ENCODE results near the gene RAPGEF3. TPM values are rescaled to one million over a fixed set of nuclear protein-coding genes. Genes with fewer than 3 reads are reported as not detected.

RAPGEF3 gene
- total RNA-seq, 4 donors from 2014 or later: 18.3 to 48.2 (median 32.5) TPM

GRCh38 chr12:47803191-47803875 lies 44.7 kb upstream of the RAPGEF3 start:
- WGBS: 69% methylated on average over 9 of the region's 12 CpGs
- no peaks in the 10 kb centered on the region for H3K9me3 ChIP-seq
- H3K27me3 ChIP-seq: no peaks in the 10 kb centered on the region
- TF ChIP-seq POLR2AphosphoS5 (IDR thresholded peaks at IDR 0.05) (no peak), POLR2A (IDR thresholded peaks at IDR 0.05; ENCODE audit: low read depth) (no peak), CTCF (IDR thresholded peaks at IDR 0.05) (no peak), EP300 (IDR thresholded peaks at IDR 0.05) (no peak)
- intact Hi-C loops (cut with DNase I): no loop called here
- DNase-seq (ENCODE audit: extremely low spot score): no peak
- H3K4me3 ChIP-seq: no peak overlapping the region
- peaks cover 99 to 100% (median 100%) of the 10 kb centered on the region in 4 donors for H3K4me1 ChIP-seq
- H3K36me3 ChIP-seq: peaks cover 4 to 34% (median 16%) of the 10 kb centered on the region in 4 donors
- H3K27ac ChIP-seq (replicated peaks in 1 of 4): peak overlapping the region; percentile 92 to 99 (median 98)

GRCh38 chr12:47802312-47802711 lies 43.6 kb upstream of the RAPGEF3 start:
- H3K27ac ChIP-seq (replicated peaks in 1 of 4): peak overlapping the region; percentile 92 to 99 (median 98)
- 36% methylated on average over 4 of the region's 5 CpGs for WGBS
- H3K4me1 ChIP-seq: peaks cover 91 to 100% (median 97%) of the 10 kb centered on the region in 4 donors
- peak overlapping the region in 1 of 4 donors; percentile 13 for H3K4me3 ChIP-seq
- peaks cover 15 to 44% (median 26%) of the 10 kb centered on the region in 4 donors for H3K36me3 ChIP-seq
- intact Hi-C loops (cut with DNase I): no loop called here
- TF ChIP-seq POLR2AphosphoS5 (IDR thresholded peaks at IDR 0.05) (no peak), CTCF (IDR thresholded peaks at IDR 0.05) (peak in 1 of 3 experiments; percentile 27), POLR2A (IDR thresholded peaks at IDR 0.05; ENCODE audit: low read depth) (no peak)
- no peak for DNase-seq (ENCODE audit: extremely low spot score)
- H3K27me3 ChIP-seq: no peaks in the 10 kb centered on the region
- H3K9me3 ChIP-seq: no peaks in the 10 kb centered on the region

GRCh38 chr12:47801904-47802246 lies 43.2 kb upstream of the RAPGEF3 start:
- no peak for DNase-seq (ENCODE audit: extremely low spot score)
- peaks cover 87 to 100% (median 93%) of the 10 kb centered on the region in 4 donors for H3K4me1 ChIP-seq
- no peaks in the 10 kb centered on the region for H3K9me3 ChIP-seq
- no peaks in the 10 kb centered on the region for H3K27me3 ChIP-seq
- peaks cover 19 to 48% (median 30%) of the 10 kb centered on the region in 4 donors for H3K36me3 ChIP-seq
- H3K4me3 ChIP-seq: peak overlapping the region in 1 of 4 donors; percentile 13
- intact Hi-C loops (cut with DNase I): no loop called here
- H3K27ac ChIP-seq (replicated peaks in 1 of 4): peak overlapping the region; percentile 92 to 99 (median 98)
- TF ChIP-seq POLR2A (IDR thresholded peaks at IDR 0.05; ENCODE audit: low read depth): no peak
- TF ChIP-seq EP300 (IDR thresholded peaks at IDR 0.05): no peak
- TF ChIP-seq POLR2AphosphoS5 (IDR thresholded peaks at IDR 0.05): no peak
- no peak for TF ChIP-seq CTCF (IDR thresholded peaks at IDR 0.05)
- 47% methylated on average over 9 of the region's 9 CpGs for WGBS

GRCh38 chr12:47801170-47801903 lies 42.7 kb upstream of the RAPGEF3 start:
- intact Hi-C loops (cut with DNase I): no loop called here
- TF ChIP-seq CTCF (IDR thresholded peaks at IDR 0.05) (peak; percentile 19 to 46 (median 33)), POLR2A (IDR thresholded peaks at IDR 0.05; ENCODE audit: low read depth) (no peak), POLR2AphosphoS5 (IDR thresholded peaks at IDR 0.05) (no peak)
- Histone ChIP-seq H3K36me3 (peaks cover 24 to 54% (median 36%) of the 10 kb centered on the region in 4 donors), H3K27me3 (no peaks in the 10 kb centered on the region), H3K9me3 (no peaks in the 10 kb centered on the region), H3K4me3 (peak overlapping the region in 1 of 4 donors; percentile 13), H3K4me1 (peaks cover 81 to 98% (median 88%) of the 10 kb centered on the region in 4 donors), H3K27ac (replicated peaks in 1 of 4) (peak overlapping the region; percentile 92 to 99 (median 98))
- WGBS: 59% methylated on average over 7 of the region's 7 CpGs
- no peak for DNase-seq (ENCODE audit: extremely low spot score)

All from esophagus muscularis mucosa (tissue), 4 donors.